GM19043 (cell line): ENCODE results near the gene UTP4.

Source experiments
- ATAC-seq: cut with Tn5 transposase; IDR thresholded peaks from one replicate; pipeline ENCODE4 v1.9.1; 2021; ENCODE audit warnings: low read depth; ENCODE audit not compliant: unreplicated experiment

Gene UTP4

GRCh38 chr16:69132424-69133252, at the start of gene UTP4, which contains the start of gene CHTF8:
UTP4 (plus strand) TSS chr16:69132649; CDS start chr16:69133460, 811 bp downstream.
CHTF8 (minus strand) TSS chr16:69132588; CDS start chr16:69121458, 11,130 bp downstream.
- peak; percentile 92 for ATAC-seq

GRCh38 chr16:69083306-69083941, 49.0 kb upstream of the UTP4 start:
- no peak for ATAC-seq

- ATAC-seq, result no peak
Measured at GRCh38 chr16:69084289-69084688, 48.2 kb upstream of the UTP4 start.

GRCh38 chr16:69085032-69085695, 47.3 kb upstream of the UTP4 start:
- no peak for ATAC-seq

GRCh38 chr16:69087161-69087581, 45.3 kb upstream of the UTP4 start:
- no peak for ATAC-seq

- no peak for ATAC-seq
Measured at GRCh38 chr16:69088684-69089083, 43.8 kb upstream of the UTP4 start.

- ATAC-seq, result no peak
Measured at GRCh38 chr16:69089091-69089910, 43.1 kb upstream of the UTP4 start.

- ATAC-seq, result no peak
Measured at GRCh38 chr16:69093974-69094373, 38.5 kb upstream of the UTP4 start.

GRCh38 chr16:69094501-69094900, 37.9 kb upstream of the UTP4 start:
- no peak for ATAC-seq

GRCh38 chr16:69095193-69095592, 37.3 kb upstream of the UTP4 start:
- ATAC-seq, result no peak

- ATAC-seq, result no peak
Measured at GRCh38 chr16:69100071-69100691, 32.3 kb upstream of the UTP4 start.

- ATAC-seq, result no peak
Measured at GRCh38 chr16:69105501-69106361, 26.7 kb upstream of the UTP4 start, which contains the start of gene HAS3. HAS3 (plus strand) TSS chr16:69105653; CDS start chr16:69109396, 3,743 bp downstream.

GRCh38 chr16:69106491-69107315, 25.7 kb upstream of the UTP4 start:
- ATAC-seq, result no peak

- no peak for ATAC-seq
Measured at GRCh38 chr16:69107316-69107962, 25.0 kb upstream of the UTP4 start.

GRCh38 chr16:69108064-69108904, 24.2 kb upstream of the UTP4 start:
- no peak for ATAC-seq

- no peak for ATAC-seq
Measured at GRCh38 chr16:69108905-69109252, 23.6 kb upstream of the UTP4 start.
